ENCODE data around the gene FOXL2NB.

FOXL2NB gene

GRCh38 chr3:138933068-138933668, 13.8 kb upstream of the FOXL2NB start:
- Histone ChIP-seq H3K4me3 (ENCODE audit: low read depth, low read length) (no peak overlapping the region), H3K36me3 (ENCODE audit: insufficient read depth, low read length) (no peaks in the 10 kb centered on the region), H2AFZ (ENCODE audit: low read length, unreplicated experiment) (no peak overlapping the region), H3K27me3 (ENCODE audit: insufficient read depth, low read length) (peaks cover 38% of the 10 kb centered on the region), H3K27ac (ENCODE audit: low read depth, low read length) (no peak overlapping the region), H3K4me1 (ENCODE audit: control insufficient read depth, insufficient read depth, low read length, unreplicated experiment) (peaks cover 11% of the 10 kb centered on the region), H3K79me2 (ENCODE audit: control insufficient read depth, insufficient read depth, low read length, unreplicated experiment) (no peaks in the 10 kb centered on the region)

- no peak overlapping the region for H3K4me3 ChIP-seq (ENCODE audit: low read depth, low read length)
- H3K27ac ChIP-seq (ENCODE audit: low read depth, low read length), result no peak overlapping the region
- no peaks in the 10 kb centered on the region for H3K36me3 ChIP-seq (ENCODE audit: insufficient read depth, low read length)
- peaks cover 47% of the 10 kb centered on the region for H3K27me3 ChIP-seq (ENCODE audit: insufficient read depth, low read length)
- peaks cover 16% of the 10 kb centered on the region for H3K4me1 ChIP-seq (ENCODE audit: control insufficient read depth, insufficient read depth, low read length, unreplicated experiment)
- no peak overlapping the region for H2AFZ ChIP-seq (ENCODE audit: low read length, unreplicated experiment)
- no peaks in the 10 kb centered on the region for H3K79me2 ChIP-seq (ENCODE audit: control insufficient read depth, insufficient read depth, low read length, unreplicated experiment)
Observed at GRCh38 chr3:138933981-138934691, 12.9 kb upstream of the FOXL2NB start.

- Histone ChIP-seq H2AFZ (ENCODE audit: low read length, unreplicated experiment) (peak overlapping the region; percentile 79), H3K4me3 (ENCODE audit: low read depth, low read length) (peak overlapping the region; percentile 74), H3K79me2 (ENCODE audit: control insufficient read depth, insufficient read depth, low read length, unreplicated experiment) (no peaks in the 10 kb centered on the region), H3K27ac (ENCODE audit: low read depth, low read length) (no peak overlapping the region), H3K27me3 (ENCODE audit: insufficient read depth, low read length) (peaks cover 61% of the 10 kb centered on the region), H3K4me1 (ENCODE audit: control insufficient read depth, insufficient read depth, low read length, unreplicated experiment) (peaks cover 16% of the 10 kb centered on the region), H3K36me3 (ENCODE audit: insufficient read depth, low read length) (no peaks in the 10 kb centered on the region)
Observed at GRCh38 chr3:138935505-138935862, 11.5 kb upstream of the FOXL2NB start.

GRCh38 chr3:138935863-138936740, 10.9 kb upstream of the FOXL2NB start:
- H3K79me2 ChIP-seq (ENCODE audit: control insufficient read depth, insufficient read depth, low read length, unreplicated experiment), result no peaks in the 10 kb centered on the region
- H3K4me1 ChIP-seq (ENCODE audit: control insufficient read depth, insufficient read depth, low read length, unreplicated experiment), result peaks cover 16% of the 10 kb centered on the region
- H3K36me3 ChIP-seq (ENCODE audit: insufficient read depth, low read length), result no peaks in the 10 kb centered on the region
- H2AFZ ChIP-seq (ENCODE audit: low read length, unreplicated experiment), result peak overlapping the region; percentile 79
- peaks cover 67% of the 10 kb centered on the region for H3K27me3 ChIP-seq (ENCODE audit: insufficient read depth, low read length)
- H3K27ac ChIP-seq (ENCODE audit: low read depth, low read length), result no peak overlapping the region
- H3K4me3 ChIP-seq (ENCODE audit: low read depth, low read length), result peak overlapping the region; percentile 74

- Histone ChIP-seq H3K79me2 (ENCODE audit: control insufficient read depth, insufficient read depth, low read length, unreplicated experiment) (no peaks in the 10 kb centered on the region), H3K36me3 (ENCODE audit: insufficient read depth, low read length) (no peaks in the 10 kb centered on the region), H3K4me3 (ENCODE audit: low read depth, low read length) (peak overlapping the region; percentile 74), H3K27me3 (ENCODE audit: insufficient read depth, low read length) (peaks cover 76% of the 10 kb centered on the region), H2AFZ (ENCODE audit: low read length, unreplicated experiment) (no peak overlapping the region), H3K4me1 (ENCODE audit: control insufficient read depth, insufficient read depth, low read length, unreplicated experiment) (peaks cover 16% of the 10 kb centered on the region), H3K27ac (ENCODE audit: low read depth, low read length) (no peak overlapping the region)
Observed at GRCh38 chr3:138936741-138937689, 10.0 kb upstream of the FOXL2NB start.

GRCh38 chr3:138937690-138938055, 9.3 kb upstream of the FOXL2NB start:
- no peaks in the 10 kb centered on the region for H3K36me3 ChIP-seq (ENCODE audit: insufficient read depth, low read length)
- no peak overlapping the region for H3K27ac ChIP-seq (ENCODE audit: low read depth, low read length)
- H3K4me1 ChIP-seq (ENCODE audit: control insufficient read depth, insufficient read depth, low read length, unreplicated experiment), result peaks cover 16% of the 10 kb centered on the region
- H3K79me2 ChIP-seq (ENCODE audit: control insufficient read depth, insufficient read depth, low read length, unreplicated experiment), result no peaks in the 10 kb centered on the region
- peaks cover 83% of the 10 kb centered on the region for H3K27me3 ChIP-seq (ENCODE audit: insufficient read depth, low read length)
- no peak overlapping the region for H2AFZ ChIP-seq (ENCODE audit: low read length, unreplicated experiment)
- peak overlapping the region; percentile 3; the same call in 1 of the 2 replicates for H3K4me3 ChIP-seq (ENCODE audit: low read depth, low read length)

GRCh38 chr3:138938056-138938876, 8.8 kb upstream of the FOXL2NB start:
- Histone ChIP-seq H3K4me1 (ENCODE audit: control insufficient read depth, insufficient read depth, low read length, unreplicated experiment) (peaks cover 16% of the 10 kb centered on the region), H3K79me2 (ENCODE audit: control insufficient read depth, insufficient read depth, low read length, unreplicated experiment) (no peaks in the 10 kb centered on the region), H3K4me3 (ENCODE audit: low read depth, low read length) (0 out of 2 replicates have a peak overlapping the region, but pooled peaks have one; percentile 3), H2AFZ (ENCODE audit: low read length, unreplicated experiment) (peak overlapping the region; percentile 2), H3K27ac (ENCODE audit: low read depth, low read length) (no peak overlapping the region), H3K27me3 (ENCODE audit: insufficient read depth, low read length) (peaks cover 89% of the 10 kb centered on the region), H3K36me3 (ENCODE audit: insufficient read depth, low read length) (no peaks in the 10 kb centered on the region)

- H3K36me3 ChIP-seq (ENCODE audit: insufficient read depth, low read length), result no peaks in the 10 kb centered on the region
- peaks cover 96% of the 10 kb centered on the region for H3K27me3 ChIP-seq (ENCODE audit: insufficient read depth, low read length)
Observed at GRCh38 chr3:138938877-138939560, 8.0 kb upstream of the FOXL2NB start.

GRCh38 chr3:138939561-138940241, 7.3 kb upstream of the FOXL2NB start:
- H3K4me3 ChIP-seq (ENCODE audit: low read depth, low read length), result no peak overlapping the region; the same call in 1 of the 2 replicates
- H2AFZ ChIP-seq (ENCODE audit: low read length, unreplicated experiment), result no peak overlapping the region
- H3K4me1 ChIP-seq (ENCODE audit: control insufficient read depth, insufficient read depth, low read length, unreplicated experiment), result peaks cover 16% of the 10 kb centered on the region
- H3K27me3 ChIP-seq (ENCODE audit: insufficient read depth, low read length), result peaks cover 96% of the 10 kb centered on the region
- no peaks in the 10 kb centered on the region for H3K36me3 ChIP-seq (ENCODE audit: insufficient read depth, low read length)
- H3K79me2 ChIP-seq (ENCODE audit: control insufficient read depth, insufficient read depth, low read length, unreplicated experiment), result no peaks in the 10 kb centered on the region
- H3K27ac ChIP-seq (ENCODE audit: low read depth, low read length), result no peak overlapping the region

More at GRCh38 chr3:138938877-138939560, 8.0 kb upstream of the FOXL2NB start:
- Histone ChIP-seq H2AFZ (ENCODE audit: low read length, unreplicated experiment) (no peak overlapping the region), H3K4me1 (ENCODE audit: control insufficient read depth, insufficient read depth, low read length, unreplicated experiment) (peaks cover 16% of the 10 kb centered on the region), H3K79me2 (ENCODE audit: control insufficient read depth, insufficient read depth, low read length, unreplicated experiment) (no peaks in the 10 kb centered on the region), H3K4me3 (ENCODE audit: low read depth, low read length) (no peak overlapping the region; the same call in 1 of the 2 replicates), H3K27ac (ENCODE audit: low read depth, low read length) (no peak overlapping the region)

Data from ACC112 (cell line).